ENCODE results near the gene GREM1.

Gene GREM1

DNA sequence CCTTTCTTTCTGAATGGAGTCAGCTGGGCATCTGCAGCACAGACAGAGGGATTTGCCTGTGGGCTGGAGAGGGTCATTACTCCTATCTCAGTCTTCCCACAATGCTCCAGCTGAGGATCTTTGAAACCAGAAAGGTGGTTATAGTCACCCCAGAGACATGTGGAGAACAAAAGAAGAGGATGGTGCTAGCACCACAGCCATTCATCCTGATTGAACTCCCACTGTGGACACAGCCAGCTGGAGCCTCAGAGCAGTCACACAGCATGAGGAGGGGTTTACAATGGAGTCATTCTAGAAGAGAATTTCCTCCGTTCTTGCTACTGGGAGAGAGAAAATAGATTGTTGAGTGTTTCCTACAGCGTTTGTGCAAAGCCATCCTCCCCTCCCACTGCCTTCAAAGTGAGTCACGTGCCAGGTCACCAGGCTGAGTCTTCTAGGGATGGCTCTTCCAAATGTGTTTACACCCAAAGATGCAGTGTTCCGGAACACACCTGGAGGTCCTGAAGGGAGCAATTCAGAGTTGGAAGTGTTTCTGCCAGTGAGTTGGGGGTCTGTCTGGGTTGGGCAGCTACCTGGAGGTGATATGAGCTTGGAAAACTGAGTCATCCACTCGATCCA is 18.9 kb upstream of the GREM1 start:
- DNase-seq: no peak

DNA sequence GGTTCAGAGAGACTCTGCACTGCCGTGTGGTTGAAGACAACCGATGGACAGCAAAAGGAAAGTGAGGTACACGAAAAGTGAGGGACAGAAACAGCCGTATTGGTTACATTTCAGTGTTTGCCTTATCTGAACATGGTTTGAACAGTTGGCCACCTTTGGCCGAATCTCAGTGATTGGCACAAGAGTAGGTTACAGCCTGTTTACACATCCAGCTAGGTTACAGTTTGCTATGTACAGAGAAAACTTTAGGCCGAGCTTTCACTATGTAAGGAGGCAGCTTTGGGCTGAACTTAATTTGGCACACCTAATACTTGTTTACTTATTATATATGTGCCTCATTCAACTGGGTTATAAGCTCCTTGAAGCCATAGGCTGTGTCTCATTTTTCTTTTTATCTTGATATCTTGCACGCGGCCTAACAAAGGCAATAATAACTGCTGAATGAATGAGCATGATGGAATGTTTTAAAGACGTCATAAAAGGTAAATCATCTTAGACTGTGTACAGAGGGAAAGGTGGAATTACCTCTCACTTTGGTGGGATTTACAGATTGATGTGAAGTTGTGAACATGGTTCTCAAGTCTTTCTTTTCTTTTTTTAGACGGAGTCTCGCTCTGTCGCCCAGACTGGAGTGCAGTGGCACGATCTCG is 17.2 kb upstream of the GREM1 start:
- no peak for DNase-seq

DNA sequence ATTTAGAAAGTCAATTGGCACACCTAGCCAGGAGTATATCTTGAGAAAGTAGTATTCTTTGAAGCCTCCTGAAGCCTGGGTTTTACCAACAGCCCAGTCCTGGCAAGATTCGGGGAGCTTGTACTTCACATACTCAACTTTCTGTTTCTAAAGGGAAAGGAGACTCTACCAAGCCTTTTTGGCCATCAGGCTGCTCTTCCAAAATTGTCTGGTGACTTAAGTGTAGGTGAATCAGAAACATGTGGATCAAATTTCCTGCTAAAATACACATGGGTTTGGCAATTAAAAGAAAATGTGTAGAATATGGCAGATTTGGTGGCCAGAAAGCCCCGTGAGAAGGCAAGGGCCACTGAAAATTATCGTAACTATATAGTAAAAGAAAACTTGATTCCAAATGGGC is 15.9 kb upstream of the GREM1 start:
- no peak for DNase-seq

DNA sequence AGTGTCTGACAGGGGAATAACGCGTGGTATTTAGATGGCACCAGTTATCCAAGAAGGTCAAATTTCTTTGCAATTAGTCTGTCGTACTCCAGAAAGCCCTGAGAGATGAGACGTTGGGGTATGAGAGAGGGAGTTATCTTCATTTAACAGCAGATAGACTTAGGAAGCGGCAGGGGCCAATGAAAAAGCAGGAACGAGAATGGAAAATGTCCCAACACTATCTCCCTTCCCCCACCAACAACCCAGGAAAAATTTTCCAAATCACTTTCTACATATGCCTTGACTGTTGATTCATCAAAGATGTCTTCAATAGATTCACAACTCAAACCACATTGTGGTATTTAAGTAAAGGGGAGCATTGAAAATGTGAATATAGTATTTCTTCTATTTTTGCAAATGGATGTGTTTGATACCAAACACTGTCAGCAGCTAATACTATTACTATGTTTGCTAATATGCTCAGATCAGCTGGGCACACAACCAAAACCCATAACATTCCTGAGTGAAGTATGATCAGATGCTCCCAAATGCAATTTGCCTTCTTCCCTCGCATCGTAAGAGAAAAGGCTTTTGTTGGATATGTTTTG is 13.3 kb upstream of the GREM1 start:
- no peak for DNase-seq

DNA sequence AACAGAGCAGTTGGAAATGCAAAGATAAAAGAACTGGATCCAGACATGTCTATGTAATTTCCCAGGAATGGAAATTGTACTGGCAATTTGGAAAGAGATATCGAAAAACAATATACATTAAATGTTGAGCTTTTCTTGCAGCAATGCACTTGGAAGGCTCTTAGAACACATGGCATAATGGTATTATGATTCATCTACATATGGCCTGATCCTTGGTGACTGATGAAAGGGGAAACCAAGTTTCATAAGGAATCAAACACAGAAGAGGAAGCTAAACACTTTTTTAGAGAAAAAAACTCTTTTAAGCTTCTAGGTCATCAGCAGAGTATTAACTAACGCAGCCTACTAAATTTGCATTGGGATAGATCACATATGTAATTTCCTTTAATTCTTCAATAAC is 12.4 kb upstream of the GREM1 start:
- no peak for DNase-seq

DNA sequence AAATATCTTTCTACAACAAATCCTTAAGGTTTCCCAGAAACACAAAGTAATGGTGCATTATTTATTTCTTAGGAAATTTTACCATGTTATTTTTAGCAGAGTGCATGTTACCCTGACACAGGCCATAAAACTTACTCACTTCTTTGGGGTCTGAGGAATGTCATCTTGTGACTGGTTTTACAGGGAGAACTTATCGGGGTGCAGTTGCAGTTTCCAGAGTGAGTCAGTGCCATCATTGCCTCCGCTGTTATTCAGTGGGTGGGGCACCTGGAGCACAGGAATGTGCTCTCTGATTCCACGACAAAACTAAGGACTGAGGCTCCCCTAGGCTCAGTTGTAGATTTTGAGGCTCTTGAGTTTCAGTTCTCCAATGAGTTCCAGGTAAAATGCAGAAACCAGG is 11.1 kb upstream of the GREM1 start:
- no peak for DNase-seq

DNA sequence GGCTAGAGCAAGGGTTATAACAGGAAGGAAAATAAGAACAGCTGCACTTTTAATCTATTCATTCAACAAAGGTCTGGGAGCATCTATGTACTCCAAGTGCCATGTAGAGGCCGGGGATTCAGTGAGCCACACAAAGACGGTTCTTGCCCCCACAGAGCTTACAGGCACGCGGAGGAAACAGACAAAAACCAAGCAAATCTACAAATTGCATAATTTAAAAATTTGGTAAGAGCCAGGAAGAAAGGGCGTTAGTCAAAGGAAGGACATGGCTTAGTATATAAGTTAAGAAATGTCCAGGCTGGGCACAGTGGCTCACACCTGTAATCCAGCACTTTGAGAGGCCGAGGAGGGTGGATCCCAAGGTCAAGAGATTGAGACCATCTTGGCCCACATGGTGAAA is 10.4 kb upstream of the GREM1 start:
- DNase-seq: no peak

DNA sequence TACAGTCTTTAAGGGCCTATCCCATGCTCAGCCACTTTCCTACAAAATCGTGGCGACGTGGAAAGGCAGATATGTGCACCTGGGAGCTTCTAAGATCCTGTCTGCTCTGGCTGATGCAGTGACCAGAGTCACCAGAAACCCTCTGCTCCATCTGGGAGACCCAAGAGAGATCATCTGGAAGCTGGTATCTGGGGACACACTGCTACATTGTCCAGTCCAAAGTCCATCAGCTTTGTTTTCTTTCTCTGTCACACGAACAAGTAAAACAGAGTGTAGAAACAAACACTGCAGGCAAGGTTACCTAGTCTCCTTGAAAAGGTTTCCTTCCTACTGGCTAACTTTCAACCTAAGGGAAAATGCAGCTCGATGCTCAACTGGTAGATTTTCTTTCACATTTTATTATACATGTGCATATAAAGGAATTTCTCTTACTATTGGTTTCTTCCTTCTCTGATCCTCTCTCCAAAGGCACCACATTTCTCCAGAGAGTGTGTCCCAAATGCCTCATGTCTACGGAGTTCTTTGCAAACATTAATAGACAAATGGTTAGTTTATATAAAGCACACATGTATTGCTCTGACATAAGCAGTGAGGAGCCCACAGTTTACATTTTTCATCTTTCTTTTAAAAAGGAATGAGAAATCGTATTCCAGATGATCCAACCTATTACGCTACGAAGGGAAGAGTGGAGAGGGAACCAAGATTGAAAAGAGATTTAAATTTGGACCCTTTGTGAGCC is 8.3 kb upstream of the GREM1 start:
- no peak for DNase-seq

DNA sequence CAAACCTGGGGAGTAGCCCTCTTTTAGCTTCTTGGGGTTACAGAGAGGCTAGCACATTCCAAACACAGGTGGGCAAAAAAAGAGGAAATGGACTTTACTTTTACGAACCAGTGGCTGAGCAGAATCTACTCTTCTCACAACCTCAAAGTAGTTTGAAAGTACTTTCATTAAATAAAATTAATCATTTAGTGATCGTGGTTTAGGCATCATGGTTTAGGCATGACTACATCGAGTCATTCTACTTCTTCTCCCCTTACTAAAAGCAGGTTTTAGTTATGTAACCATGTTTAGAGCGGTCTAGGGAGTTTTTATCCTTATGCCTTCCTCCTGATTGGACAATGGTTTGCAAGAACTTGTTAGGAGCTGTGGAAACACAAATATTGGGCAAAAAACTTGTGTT is 2.5 kb upstream of the GREM1 start:
- DNase-seq: no peak

DNA sequence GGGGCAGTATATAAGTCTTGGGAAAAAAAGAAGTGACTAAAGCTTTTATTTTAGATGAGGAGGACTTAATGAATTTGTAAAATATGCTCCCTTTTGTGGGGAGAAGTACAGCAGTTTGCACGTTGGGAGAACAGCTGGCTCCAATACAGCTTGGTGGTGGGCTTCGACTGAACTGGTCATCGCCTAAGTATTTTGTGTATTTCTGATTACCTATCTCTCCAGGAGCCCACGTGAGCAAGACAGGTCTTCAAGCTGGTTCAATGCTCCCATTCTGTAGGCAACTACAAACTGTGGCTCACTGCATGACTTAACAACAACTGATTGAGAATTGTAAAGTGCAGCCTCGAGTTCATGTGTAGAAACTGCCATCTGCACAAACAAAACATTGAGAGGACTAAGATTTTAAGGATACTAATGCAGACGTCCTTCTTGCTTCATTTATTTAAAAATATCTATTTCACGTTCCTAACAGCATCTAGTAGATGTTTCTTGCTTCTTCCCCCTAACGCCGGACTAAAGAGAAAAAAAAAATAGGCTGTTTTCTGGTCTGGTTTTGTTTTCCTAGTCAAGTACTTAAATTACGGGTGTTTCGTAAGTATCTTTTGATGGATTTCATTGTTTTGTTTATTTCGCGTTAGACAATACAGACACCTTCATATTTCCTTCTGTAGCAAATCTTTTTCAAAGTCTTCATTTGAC is 1.4 kb upstream of the GREM1 start:
- DNase-seq: no peak

DNA sequence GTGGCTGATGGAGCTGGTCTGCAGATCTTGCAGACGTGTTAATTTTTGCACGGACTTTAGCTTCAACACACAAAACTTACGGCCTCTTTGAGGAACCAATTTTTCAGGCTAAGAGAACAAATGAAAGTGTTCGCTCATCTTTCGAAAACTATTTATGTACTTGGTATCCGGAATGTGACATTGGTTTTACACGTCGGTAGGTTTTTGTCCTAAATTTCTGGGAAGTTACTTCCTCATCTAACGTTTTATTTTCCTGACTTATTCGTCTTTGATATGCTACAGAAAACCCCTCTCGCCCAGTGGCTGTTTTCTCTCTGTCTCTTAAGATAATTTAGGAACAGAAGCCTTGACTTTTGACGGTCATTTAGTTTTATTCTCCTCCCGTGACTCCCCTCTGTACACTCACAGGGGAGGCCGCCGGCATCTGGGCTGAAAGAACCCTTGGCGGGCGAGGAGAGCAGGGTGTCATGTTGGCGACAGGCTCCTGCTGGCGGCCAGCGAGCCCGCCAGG is 834 bp upstream of the GREM1 start:
- no peak for DNase-seq

DNA sequence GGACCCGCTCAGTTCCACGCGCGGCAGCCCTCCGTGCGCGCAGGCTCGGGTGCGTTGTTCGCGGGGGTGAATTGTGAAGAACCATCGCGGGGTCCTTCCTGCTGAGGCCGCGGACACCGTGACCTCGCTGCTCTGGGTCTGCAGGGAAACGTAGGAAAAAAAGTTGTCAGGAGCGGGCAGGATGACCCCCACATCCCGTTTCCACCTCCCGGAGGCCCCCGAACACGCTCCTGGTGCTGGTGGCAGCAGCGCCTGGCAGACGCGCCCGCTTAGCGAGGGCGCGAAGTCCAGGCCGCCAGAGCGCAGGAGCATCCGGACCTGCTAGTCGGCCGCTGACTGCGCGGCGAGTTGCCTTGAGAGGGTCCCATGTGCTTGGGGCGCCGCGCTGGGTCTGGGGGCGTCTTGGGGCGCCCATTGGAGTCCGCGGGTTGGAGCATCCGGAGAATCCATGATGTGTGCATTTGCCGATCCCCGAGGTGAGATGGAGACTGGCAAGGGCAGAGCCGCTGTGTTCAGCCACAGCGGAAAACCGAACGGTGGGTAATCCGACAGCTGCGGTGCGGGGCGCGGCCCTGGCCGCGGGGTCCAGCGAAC is 520 bp downstream of the GREM1 start:
- DNase-seq: no peak

DNA sequence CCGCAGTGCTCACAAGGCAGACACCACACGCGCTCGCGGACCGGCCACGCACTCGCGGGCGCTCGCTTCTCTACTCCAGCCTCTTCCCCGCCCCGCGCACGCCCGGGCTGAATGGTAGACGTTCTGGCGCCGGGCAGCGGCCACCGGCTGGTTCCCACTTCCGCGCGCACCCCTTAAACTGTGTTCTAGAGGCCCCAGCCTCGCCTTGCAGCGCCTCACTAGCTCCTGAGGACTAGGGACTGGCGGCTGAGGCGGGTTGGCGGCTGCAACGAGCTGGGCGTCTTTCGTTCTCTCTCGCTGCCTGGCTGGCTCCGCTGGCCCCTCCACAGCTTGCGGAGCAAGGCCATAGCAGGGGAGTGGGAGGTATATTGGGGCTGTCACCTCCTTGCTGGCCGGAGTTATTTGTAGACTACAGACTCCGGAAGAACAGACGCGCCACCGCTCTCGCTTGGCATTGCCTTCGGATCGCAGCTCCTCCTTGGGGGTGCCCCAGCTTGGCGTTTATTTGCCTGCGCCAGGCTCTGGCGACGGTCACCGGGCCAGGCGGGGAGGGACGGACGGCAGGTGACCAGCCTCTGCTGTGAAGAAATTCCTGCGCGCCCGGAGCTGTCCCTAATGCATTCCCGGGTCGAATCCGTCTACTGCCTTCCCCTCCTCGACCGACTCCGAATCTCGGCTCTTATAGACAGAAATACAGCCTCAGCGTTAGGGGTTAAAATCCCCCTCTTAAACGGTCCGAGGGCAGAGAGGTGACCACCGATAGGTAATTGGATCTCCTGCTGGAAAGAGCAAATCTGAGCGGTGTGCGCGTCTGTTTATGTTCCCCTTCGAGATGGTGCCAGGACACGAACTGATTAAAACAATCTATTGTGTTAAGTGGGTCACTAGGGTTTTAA is 1.3 kb downstream of the GREM1 start:
- DNase-seq: no peak

DNA sequence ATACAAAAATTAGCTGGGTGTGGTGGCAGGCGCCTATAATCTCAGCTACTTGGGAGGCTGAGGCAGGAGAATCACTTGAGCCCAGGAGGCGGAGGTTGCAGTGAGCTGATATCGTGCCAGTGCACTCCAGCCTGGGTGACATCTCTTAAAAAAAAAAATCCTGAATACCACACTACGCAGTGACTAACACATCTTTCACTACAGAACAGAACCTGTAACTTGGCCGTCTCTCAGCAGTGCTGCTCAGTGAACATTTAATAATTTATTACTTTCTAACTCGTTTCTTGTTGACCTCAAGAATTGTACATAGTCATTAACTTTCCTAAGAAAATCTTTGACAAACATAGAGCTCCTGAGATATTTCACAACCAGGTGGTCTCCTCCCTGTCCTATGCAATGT is 3.8 kb downstream of the GREM1 start:
- DNase-seq: no peak

DNA sequence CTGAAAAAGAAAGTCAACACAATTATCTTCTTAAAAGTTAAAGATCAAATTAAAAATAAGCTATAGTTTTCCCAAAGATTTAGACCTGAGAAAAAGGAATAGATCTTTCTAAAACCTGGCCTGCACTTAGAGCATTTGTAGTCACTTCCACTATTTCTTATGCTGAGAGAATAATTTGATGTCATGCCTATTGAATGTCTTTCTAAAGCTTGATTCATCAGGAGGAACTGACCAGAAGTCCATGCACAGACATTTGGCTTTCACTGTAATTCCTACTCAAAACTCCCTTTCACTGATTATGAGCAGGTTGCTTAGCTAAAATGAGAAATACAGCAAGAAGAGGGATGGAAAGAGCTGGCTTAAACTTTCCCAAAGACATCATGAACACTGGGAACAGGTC is 4.3 kb downstream of the GREM1 start:
- DNase-seq: no peak

DNA sequence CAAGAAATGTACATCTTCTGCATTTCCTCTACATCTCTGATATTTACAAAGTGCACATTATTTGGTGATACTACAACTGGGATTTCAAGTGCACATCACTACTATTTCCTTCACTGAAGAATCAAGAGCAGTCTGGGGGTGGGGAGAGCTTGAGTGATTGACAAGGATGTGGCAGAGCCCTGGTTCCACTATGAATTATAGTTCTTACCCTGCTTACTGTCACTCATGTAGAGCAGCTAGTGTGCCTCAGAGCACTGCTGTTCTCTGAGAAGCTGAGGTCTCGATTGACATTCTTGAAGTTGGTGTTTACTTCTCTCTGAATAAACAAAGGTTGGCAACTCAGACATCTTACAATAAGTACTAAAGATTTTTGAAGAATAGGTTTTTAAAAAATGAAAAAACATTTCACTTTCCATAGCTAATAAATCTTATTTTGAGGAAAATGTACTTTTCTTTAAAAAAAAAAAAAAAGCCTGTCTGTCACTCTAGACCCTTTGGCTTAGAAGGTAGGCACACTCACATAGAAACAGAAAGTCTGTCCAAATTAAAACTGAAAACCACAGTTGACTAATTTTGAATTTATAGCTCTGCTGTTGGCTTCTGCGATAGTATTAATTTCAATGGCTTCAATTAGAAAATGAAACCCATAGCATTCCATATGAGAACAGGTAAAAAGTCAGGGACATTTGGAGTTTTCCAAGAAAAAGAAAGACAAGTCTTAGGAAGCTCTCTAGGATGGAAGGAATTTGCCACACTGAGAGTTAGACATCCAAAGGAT is 5.6 kb downstream of the GREM1 start:
- DNase-seq: no peak

DNA sequence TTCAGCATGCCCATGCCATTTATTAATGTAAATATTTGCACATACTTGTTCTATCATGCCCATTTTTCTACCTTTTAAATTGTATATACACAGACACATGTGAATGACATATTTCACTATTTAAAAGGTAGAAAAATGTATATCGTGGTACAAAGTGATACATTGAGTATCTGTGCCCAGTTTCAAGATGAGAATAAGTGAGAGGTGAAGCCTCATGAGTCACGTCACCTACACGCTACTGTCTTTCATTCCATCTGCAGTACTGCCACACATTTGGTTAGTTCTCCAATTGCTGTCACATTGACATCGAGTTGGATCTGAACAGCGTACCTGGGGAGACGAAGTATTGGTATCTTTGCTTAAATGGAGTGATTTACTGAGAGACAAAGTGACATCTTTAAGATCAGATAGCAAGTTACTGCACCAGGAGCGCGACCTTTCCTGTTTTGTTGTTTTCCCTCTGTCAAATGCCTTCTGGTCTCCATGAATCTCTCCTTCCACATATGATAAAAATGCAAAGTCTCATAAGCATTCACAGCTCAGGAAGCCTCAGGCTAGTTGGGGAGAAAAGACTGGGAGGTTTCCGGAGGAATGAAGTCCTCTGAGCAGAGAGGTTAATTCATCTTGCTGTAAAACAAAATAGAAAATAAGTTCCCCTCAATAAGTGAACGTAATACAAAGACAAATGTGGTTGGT is 12.0 kb downstream of the GREM1 start:
- DNase-seq: no peak

DNA sequence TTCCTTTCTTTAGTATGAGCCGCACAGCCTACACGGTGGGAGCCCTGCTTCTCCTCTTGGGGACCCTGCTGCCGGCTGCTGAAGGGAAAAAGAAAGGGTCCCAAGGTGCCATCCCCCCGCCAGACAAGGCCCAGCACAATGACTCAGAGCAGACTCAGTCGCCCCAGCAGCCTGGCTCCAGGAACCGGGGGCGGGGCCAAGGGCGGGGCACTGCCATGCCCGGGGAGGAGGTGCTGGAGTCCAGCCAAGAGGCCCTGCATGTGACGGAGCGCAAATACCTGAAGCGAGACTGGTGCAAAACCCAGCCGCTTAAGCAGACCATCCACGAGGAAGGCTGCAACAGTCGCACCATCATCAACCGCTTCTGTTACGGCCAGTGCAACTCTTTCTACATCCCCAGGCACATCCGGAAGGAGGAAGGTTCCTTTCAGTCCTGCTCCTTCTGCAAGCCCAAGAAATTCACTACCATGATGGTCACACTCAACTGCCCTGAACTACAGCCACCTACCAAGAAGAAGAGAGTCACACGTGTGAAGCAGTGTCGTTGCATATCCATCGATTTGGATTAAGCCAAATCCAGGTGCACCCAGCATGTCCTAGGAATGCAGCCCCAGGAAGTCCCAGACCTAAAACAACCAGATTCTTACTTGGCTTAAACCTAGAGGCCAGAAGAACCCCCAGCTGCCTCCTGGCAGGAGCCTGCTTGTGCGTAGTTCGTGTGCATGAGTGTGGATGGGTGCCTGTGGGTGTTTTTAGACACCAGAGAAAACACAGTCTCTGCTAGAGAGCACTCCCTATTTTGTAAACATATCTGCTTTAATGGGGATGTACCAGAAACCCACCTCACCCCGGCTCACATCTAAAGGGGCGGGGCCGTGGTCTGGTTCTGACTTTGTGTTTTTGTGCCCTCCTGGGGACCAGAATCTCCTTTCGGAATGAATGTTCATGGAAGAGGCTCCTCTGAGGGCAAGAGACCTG is 13.2 kb downstream of the GREM1 start:
- DNase-seq: no peak

DNA sequence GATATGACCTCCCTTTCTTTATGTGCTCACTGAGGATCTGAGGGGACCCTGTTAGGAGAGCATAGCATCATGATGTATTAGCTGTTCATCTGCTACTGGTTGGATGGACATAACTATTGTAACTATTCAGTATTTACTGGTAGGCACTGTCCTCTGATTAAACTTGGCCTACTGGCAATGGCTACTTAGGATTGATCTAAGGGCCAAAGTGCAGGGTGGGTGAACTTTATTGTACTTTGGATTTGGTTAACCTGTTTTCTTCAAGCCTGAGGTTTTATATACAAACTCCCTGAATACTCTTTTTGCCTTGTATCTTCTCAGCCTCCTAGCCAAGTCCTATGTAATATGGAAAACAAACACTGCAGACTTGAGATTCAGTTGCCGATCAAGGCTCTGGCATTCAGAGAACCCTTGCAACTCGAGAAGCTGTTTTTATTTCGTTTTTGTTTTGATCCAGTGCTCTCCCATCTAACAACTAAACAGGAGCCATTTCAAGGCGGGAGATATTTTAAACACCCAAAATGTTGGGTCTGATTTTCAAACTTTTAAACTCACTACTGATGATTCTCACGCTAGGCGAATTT is 14.9 kb downstream of the GREM1 start:
- DNase-seq: no peak

All from activated naive CD4-positive, alpha-beta T cell (primary cell).